ENCODE measurements around the gene FOXG1.

DNA sequence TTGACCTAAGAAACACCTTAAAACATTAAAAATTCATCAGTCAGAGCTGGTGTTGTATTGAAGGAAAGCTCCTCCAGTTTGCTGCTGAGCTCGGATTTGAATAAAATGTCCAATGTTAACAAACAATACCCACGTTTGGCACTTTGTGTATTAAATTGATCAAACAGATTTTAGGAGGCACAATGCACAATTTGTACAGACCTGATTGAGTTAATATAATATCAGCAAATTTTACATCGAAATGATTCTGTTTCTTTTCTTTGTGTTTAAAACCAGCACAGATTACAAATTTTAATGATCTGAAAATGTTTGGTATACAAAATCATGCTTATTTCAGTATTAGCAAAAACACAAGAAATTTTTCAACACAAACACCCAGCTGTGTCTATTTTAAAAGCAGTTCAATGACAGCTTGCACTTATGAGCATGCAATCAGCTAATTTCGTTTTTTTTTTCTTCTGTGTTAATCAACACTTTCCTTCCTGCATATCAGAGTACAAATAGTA, 2.8 kb upstream of the FOXG1 start:
- TF ChIP-seq, protein P1, sequence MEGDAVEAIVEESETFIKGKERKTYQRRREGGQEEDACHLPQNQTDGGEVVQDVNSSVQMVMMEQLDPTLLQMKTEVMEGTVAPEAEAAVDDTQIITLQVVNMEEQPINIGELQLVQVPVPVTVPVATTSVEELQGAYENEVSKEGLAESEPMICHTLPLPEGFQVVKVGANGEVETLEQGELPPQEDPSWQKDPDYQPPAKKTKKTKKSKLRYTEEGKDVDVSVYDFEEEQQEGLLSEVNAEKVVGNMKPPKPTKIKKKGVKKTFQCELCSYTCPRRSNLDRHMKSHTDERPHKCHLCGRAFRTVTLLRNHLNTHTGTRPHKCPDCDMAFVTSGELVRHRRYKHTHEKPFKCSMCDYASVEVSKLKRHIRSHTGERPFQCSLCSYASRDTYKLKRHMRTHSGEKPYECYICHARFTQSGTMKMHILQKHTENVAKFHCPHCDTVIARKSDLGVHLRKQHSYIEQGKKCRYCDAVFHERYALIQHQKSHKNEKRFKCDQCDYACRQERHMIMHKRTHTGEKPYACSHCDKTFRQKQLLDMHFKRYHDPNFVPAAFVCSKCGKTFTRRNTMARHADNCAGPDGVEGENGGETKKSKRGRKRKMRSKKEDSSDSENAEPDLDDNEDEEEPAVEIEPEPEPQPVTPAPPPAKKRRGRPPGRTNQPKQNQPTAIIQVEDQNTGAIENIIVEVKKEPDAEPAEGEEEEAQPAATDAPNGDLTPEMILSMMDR (IDR thresholded peaks at IDR 0.05): no peak
- TF ChIP-seq POLR2A (IDR thresholded peaks at IDR 0.05): no peak

Measured in esophagus squamous epithelium (tissue), 4 donors.